ENCODE data around the gene PHLDB2. TPM values are rescaled to one million over a fixed set of nuclear protein-coding genes. Genes with fewer than 3 reads are reported as not detected.

PHLDB2 gene
- total RNA-seq, 6 donors from 2014 or later: 22.4 to 67.1 (median 42.7) TPM

- Histone ChIP-seq H3K36me3 (peaks cover 0 to 3% (median 0%) of the 10 kb centered on the region in 4 donors), H3K9me3 (no peaks in the 10 kb centered on the region), H3K4me1 (no peaks in the 10 kb centered on the region), H3K27me3 (no peaks in the 10 kb centered on the region), H3K27ac (no peak overlapping the region), H3K4me3 (no peak overlapping the region)
- DNase-seq (no peak), ATAC-seq (ENCODE audit: low FRiP score in 2 of 2) (no peak)
- TF ChIP-seq POLR2A (IDR thresholded peaks at IDR 0.05): no peak
- no peak for TF ChIP-seq EP300 (IDR thresholded peaks at IDR 0.05)
- no peak for TF ChIP-seq POLR2AphosphoS5 (IDR thresholded peaks at IDR 0.05)
- TF ChIP-seq, protein P1, sequence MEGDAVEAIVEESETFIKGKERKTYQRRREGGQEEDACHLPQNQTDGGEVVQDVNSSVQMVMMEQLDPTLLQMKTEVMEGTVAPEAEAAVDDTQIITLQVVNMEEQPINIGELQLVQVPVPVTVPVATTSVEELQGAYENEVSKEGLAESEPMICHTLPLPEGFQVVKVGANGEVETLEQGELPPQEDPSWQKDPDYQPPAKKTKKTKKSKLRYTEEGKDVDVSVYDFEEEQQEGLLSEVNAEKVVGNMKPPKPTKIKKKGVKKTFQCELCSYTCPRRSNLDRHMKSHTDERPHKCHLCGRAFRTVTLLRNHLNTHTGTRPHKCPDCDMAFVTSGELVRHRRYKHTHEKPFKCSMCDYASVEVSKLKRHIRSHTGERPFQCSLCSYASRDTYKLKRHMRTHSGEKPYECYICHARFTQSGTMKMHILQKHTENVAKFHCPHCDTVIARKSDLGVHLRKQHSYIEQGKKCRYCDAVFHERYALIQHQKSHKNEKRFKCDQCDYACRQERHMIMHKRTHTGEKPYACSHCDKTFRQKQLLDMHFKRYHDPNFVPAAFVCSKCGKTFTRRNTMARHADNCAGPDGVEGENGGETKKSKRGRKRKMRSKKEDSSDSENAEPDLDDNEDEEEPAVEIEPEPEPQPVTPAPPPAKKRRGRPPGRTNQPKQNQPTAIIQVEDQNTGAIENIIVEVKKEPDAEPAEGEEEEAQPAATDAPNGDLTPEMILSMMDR (IDR thresholded peaks at IDR 0.05): no peak
- 89 to 97% methylated on average over 5 of the region's 5 CpGs for WGBS, 2 donors
These were observed 31.1 kb downstream of the PHLDB2 start for GRCh38 chr3:111890051-111890580.

DNA sequence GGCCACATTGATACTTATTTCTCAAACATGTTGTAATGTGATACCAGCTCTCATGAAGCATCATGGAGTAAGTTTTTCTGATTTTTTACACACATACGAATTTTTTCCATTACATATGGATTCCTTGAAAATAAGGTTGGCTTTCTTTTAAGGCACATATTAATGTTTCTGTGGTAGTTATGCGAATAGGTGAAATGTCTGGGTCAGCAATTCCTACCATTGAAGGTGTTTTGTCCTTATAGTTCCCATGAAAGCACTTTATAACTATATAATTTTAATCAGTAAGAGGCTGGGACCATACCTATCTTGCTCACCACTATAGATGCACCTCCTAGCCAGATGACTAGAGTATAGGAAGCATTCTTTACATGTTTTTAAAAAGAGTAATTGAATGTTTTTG is 33.0 kb downstream of the PHLDB2 start:
- no peak for DNase-seq

DNA sequence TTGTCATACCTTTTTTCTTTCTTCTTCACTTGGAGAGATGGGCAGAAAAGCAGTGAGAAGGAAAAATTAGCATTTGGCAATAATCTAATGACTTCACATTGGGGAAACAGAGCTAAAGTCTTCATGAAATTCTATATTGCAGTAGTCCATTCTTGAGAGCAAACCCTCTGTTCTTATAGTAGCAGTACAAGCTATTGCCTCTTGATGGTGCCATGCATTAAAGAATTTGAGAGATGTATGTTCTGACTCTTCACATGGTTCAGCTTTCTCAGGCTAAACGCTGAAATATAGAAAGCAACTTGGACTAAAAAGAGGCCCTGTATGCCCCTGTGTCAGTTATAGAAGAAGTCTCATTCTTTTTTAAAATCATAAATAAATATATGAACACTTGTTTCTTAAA is 36.0 kb downstream of the PHLDB2 start:
- Histone ChIP-seq H3K27me3 (no peaks in the 10 kb centered on the region), H3K36me3 (no peaks in the 10 kb centered on the region), H3K4me3 (no peak overlapping the region), H3K9me3 (no peaks in the 10 kb centered on the region), H3K4me1 (no peaks in the 10 kb centered on the region), H3K27ac (no peak overlapping the region)
- ATAC-seq (ENCODE audit: low FRiP score in 2 of 2) (no peak), DNase-seq (no peak)
- 19 to 29% methylated on average over 1 of the region's 1 CpG for WGBS, 2 donors
- TF ChIP-seq, protein P1 (IDR thresholded peaks at IDR 0.05): peak in 1 of 6 experiments; percentile 19
- TF ChIP-seq POLR2A (IDR thresholded peaks at IDR 0.05): no peak

More for the DNA sequence above, 33.0 kb downstream of the PHLDB2 start:
- TF ChIP-seq, protein P1 (IDR thresholded peaks at IDR 0.05): no peak
- no peak for TF ChIP-seq EP300 (IDR thresholded peaks at IDR 0.05)
- no peak for TF ChIP-seq POLR2AphosphoS5 (IDR thresholded peaks at IDR 0.05)
- TF ChIP-seq POLR2A (IDR thresholded peaks at IDR 0.05): no peak
- Histone ChIP-seq H3K4me1 (no peaks in the 10 kb centered on the region), H3K9me3 (no peaks in the 10 kb centered on the region), H3K36me3 (no peaks in the 10 kb centered on the region), H3K27me3 (no peaks in the 10 kb centered on the region), H3K27ac (no peak overlapping the region), H3K4me3 (no peak overlapping the region)
- WGBS, 2 donors: 90 to 92% methylated on average over 2 of the region's 2 CpGs
- ATAC-seq (ENCODE audit: low FRiP score in 2 of 2): no peak

GRCh38 chr3:111899966-111900365 is 40.9 kb downstream of the PHLDB2 start:
- DNase-seq (no peak), ATAC-seq (ENCODE audit: low FRiP score in 2 of 2) (no peak)
- no peaks in the 10 kb centered on the region for H3K9me3 ChIP-seq
- no peaks in the 10 kb centered on the region for H3K27me3 ChIP-seq
- 64 to 84% methylated on average over 2 of the region's 2 CpGs for WGBS, 2 donors
- H3K4me3 ChIP-seq: no peak overlapping the region
- peaks cover 0 to 16% (median 8%) of the 10 kb centered on the region in 4 donors for H3K4me1 ChIP-seq
- H3K36me3 ChIP-seq: no peaks in the 10 kb centered on the region
- H3K27ac ChIP-seq: no peak overlapping the region
- no peak for TF ChIP-seq POLR2A (IDR thresholded peaks at IDR 0.05)
- no peak for TF ChIP-seq EP300 (IDR thresholded peaks at IDR 0.05)
- TF ChIP-seq, protein P1 (IDR thresholded peaks at IDR 0.05): no peak
- TF ChIP-seq POLR2AphosphoS5 (IDR thresholded peaks at IDR 0.05): no peak

DNA sequence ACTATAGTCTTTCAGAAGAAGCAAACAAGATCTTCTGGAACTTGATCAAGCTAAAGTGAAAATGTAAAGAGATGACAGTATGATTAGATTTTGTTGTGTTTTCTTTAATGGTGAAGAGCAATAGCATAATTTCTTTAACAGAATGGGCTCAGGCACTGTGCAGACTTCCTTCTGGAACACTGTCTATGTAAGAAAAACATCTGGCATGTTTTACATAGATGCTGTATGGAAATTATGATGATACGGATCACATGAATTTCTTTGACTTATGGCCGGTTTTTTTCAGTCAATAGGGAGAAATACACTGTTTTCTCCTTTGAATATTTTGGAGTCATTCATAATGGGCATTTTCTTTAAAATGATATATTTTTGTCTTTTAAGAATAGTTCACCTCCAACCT is 42.6 kb downstream of the PHLDB2 start:
- WGBS, 2 donors: 82 to 90% methylated on average over 2 of the region's 2 CpGs
- DNase-seq: no peak
- H3K27me3 ChIP-seq: no peaks in the 10 kb centered on the region

More for the DNA sequence above, 42.6 kb downstream of the PHLDB2 start:
- TF ChIP-seq EP300 (IDR thresholded peaks at IDR 0.05): no peak
- TF ChIP-seq POLR2A (IDR thresholded peaks at IDR 0.05): no peak
- TF ChIP-seq, protein P1 (IDR thresholded peaks at IDR 0.05): no peak
- TF ChIP-seq POLR2AphosphoS5 (IDR thresholded peaks at IDR 0.05): no peak
- Histone ChIP-seq H3K4me3 (no peak overlapping the region), H3K27ac (no peak overlapping the region), H3K36me3 (no peaks in the 10 kb centered on the region), H3K4me1 (peaks cover 0 to 16% (median 9%) of the 10 kb centered on the region in 4 donors), H3K9me3 (no peaks in the 10 kb centered on the region)
- no peak for ATAC-seq (ENCODE audit: low FRiP score in 2 of 2)

Measured in upper lobe of left lung (tissue), 6 donors.